Amniotic epithelial cell (primary cell): Measurements from ENCODE around the gene EFNA2.
"Not testable (repeated sequence)": the region's sequence is repeated elsewhere in the genome, so short reads cannot be mapped to it uniquely, and the experiment has no call there.

Experiments used
- DNase-seq: peaks from one replicate; pipeline ENCODE4 v3.0.0-alpha.2; 2010; ENCODE audit warnings: low read depth

Gene EFNA2

GRCh38 chr19:1285737-1286360, at the start of gene EFNA2:
Gene EFNA2 (plus strand): TSS chr19:1285873. CDS start chr19:1286169, 296 bp downstream.
- DNase-seq, result no peak

DNA sequence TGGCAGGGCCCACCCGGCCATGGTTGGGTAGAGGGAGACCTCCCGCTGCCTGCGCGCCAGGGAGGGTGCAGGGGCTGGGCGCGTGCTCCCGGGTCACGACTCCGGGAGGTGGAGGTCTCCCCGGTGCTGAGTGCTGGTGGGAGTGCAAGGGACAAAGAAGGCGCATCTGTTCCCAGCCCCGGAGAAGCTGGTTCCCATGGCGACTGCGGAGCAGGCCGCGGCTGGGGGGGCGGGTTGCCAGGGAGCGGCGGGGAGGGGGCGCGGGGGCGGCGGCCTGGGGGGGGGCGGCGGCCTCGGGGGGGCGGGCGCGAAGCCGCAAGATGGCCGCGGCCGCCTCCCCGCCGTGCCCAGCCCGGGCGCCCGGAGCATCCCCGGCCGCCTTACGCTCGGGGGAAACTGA, 49.1 kb upstream of the EFNA2 start:
- DNase-seq, result no peak

GRCh38 chr19:1237027-1237659, 48.5 kb upstream of the EFNA2 start:
- DNase-seq, result no peak

GRCh38 chr19:1237754-1238368, 47.8 kb upstream of the EFNA2 start, which contains the start of gene CBARP:
Gene CBARP (minus strand): TSS chr19:1238005. CDS start chr19:1236100, 1,905 bp downstream.
- no peak for DNase-seq

GRCh38 chr19:1238369-1239303, 47.0 kb upstream of the EFNA2 start:
- DNase-seq, result no peak

GRCh38 chr19:1239420-1239795, 46.3 kb upstream of the EFNA2 start:
- DNase-seq, result no peak

DNA sequence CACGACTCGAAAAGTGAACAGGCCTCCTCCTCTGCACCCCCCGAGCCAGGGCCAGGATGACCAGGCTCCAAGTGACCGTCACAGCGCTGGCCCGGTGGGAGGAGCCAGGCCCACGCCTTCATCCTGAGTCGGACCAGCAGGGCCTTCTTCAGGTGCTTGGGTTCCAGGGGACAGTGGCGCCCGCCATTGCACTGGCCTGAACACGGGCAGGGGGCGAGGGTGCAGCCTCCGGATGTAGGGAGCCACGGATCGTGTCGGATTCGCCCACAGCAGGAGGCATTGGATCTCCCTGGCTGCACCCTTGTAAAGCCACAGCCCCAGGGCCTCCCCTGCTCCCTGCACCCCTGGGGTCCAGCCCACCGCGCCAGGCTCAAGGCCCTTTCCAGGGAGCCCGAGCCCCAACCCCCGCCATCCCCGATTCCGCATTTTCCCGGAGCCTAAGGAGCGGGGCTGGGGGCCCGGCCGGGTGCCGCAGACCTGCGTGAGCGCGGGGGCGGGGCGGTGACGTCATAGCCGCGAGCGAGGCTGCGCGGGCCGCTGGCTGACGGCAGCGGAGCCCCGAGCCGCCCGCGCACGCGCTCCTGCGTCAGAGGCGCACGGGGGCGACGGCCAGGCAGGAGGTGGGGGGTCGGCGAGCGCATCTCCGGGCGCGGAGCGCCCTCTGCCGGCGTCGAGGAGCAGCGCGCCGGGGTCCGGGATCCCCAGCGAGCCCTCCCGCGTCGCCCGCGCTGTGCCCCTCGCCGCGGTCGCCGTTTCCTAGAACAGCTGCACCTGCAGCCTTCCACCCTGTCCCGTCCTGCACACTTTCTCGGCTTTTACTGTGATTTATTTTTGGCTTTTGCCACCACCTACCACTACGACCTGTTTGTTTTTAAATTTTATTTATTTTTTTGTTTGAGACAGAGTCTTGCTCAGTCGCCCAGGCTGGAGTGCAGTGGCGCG, 45.6 kb upstream of the EFNA2 start:
- DNase-seq, result peak; percentile 84

GRCh38 chr19:1240925-1241324, 44.7 kb upstream of the EFNA2 start:
- DNase-seq, result no peak

DNA sequence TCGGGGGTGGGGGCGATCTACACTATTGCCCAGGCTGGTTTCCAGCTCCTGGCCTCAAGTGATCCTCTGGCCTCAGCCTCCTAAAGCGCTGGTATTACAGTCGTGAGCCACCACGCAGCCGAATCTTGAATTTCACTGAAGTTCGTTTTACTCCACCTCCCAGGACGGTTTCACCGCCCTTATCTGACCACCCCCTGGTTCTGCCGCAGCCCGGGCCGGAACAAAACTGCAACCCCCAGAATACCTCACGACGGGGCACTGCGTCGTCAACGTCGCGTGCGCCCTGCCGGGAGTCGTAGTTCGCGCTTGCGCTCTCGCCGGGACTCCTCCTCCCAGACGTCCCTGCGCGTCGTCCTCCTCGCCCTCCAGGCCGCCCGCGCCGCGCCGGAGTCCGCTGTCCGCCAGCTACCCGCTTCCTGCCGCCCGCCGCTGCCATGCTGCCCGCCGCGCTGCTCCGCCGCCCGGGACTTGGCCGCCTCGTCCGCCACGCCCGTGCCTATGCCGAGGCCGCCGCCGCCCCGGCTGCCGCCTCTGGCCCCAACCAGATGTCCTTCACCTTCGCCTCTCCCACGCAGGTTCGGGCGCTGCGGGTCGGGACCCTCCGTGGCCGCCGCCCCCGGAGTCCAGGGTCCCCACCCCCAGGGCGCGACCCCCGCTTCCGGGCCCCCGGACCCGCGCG, 44.1 kb upstream of the EFNA2 start, which contains the start of gene ATP5F1D:
TSS of gene ATP5F1D (plus strand) at position 335 of the 679 bp plus-strand sequence. CDS start at position 435, 100 bp downstream.
- DNase-seq, result peak; percentile 95

GRCh38 chr19:1243768-1244692, 41.6 kb upstream of the EFNA2 start:
- peak; percentile 76 for DNase-seq

DNA sequence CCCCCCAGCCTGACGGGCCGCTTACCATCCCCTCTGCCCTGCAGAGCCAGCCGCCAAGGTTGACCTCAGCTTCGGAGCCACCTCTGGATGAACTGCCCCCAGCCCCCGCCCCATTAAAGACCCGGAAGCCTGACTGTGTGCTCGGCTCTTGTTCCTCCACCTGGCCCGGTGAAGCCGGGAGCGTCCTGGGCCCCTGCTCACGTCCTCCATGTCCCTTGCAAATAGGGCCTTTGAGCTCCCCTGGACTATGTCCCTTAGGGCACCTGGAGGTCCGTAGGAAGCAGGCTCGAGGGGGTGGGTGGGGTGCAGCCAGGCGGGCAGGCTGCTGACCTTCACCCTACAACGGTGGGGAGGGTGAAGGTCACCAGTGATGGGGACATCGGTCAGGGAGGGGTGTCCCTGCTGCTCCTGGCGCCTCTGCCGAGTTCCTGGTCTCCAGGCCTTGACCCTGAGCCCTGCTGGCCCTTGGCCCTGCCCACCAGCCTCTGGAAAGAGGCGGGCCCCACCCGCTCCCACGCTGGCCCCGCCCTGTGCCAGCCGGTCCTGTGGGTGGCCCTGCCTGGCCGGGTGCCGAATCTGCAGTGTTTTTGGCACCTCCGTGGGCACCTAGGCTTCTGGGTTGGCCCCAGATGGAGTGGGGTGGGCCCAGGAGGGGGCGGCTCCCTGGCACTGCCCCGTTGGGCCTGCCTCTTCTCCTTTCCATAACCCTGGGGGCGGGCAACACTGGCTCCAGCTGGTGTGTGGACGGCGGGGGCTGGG, 40.8 kb upstream of the EFNA2 start:
- no peak for DNase-seq

DNA sequence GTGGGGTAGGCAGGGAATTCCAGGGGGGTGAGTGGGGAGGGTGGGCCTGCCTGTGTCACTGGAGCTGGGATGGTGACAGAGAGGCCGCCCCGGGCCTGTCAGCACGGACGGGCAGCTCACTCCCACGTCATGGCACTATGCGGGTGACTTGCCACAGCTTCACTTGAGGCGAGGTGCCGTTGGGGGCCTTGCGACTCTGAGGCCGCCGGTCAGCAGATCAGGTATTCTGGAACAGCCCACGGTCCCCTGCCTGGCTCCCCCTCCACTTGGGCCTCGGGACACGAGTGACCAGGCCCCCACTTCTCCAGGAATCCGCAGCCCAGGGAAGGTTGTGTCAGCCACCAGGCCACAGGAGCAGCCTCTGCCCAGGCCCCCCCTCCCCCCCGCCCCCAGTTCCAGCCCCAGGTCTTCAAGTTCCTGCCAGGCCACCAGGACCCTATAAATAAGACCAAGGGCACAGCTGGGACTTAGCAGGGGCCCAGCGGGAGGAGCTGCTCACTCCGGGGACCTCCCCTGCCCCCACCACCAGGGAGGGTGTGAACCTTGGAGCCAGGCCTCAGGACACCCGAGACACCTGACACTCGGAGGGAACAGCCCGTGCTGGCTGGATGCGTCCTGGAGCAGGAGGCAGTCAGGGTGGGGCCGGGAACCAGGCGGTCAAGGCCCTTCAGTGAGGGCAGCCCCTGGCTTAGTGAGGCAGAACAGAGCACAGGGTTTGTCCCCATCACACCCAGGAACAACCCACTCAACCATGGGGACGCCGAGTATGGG, 40.0 kb upstream of the EFNA2 start:
- DNase-seq, result no peak

DNA sequence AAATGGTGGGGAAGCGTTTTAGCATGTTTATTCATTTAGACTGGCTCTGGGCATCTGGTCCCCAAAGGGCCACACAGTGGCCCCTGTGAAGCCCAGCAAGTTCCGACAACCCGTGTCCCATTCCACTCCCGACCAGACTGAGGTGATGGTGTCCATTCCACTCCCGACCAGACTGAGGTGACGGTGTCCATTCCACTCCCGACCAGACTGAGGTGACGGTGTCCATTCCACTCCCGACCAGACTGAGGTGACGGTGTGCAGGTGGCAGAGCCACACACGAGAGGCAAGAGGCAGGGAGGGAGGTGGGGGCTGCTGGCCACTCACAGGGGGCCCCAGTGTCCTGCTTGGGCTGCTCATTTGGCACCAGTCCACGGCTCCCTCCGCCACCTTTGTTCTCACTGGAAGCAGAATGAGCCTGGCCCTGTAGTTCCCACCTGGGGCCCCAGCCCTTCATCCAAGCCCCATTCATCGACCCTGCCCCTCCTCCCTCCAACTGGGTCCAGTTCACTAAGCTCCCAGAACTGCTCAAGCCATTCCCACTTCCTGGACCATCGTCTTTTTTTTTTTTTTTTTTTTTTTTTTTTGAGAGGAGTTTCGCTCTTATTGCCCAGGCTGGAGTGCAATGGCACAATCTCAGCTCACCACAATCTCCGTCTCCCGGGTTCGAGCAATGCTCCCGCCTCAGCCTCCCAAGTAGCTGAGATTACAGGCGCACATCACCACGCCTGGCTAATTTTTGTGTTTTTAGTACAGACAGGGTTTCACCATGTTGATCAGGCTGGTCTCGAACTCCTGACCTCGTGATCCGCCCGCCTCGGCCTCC, 39.2 kb upstream of the EFNA2 start:
- DNase-seq, result not testable (repeated sequence)

- no peak for DNase-seq
These were observed 37.9 kb upstream of the EFNA2 start for GRCh38 chr19:1247748-1248138.

GRCh38 chr19:1248139-1248785, 37.4 kb upstream of the EFNA2 start, which contains the start of gene MIDN:
Gene MIDN (plus strand): TSS chr19:1248583. CDS start chr19:1250297, 1,714 bp downstream.
- peak; percentile 85 for DNase-seq

GRCh38 chr19:1248786-1249297, 36.8 kb upstream of the EFNA2 start:
- peak; percentile 67 for DNase-seq
